ENCODE measurements around the gene CHRNG. TPM values are rescaled to one million over a fixed set of nuclear protein-coding genes. Genes with fewer than 3 reads are reported as not detected.

The CHRNG gene
- polyA plus RNA-seq, 5 donors: 0.07 to 5.1 (median 0.18) TPM

GRCh38 chr2:232505856-232506255 lies 33.6 kb upstream of the CHRNG start:
- no peak for DNase-seq

- DNase-seq: no peak
Observed at GRCh38 chr2:232506709-232507108, 32.8 kb upstream of the CHRNG start.

GRCh38 chr2:232508251-232508650 lies 31.2 kb upstream of the CHRNG start:
- DNase-seq: no peak

GRCh38 chr2:232511336-232511890 lies 28.1 kb upstream of the CHRNG start:
- no peak for DNase-seq

- no peak for DNase-seq
Observed at GRCh38 chr2:232512602-232513001, 26.9 kb upstream of the CHRNG start.

GRCh38 chr2:232513353-232513752 lies 26.1 kb upstream of the CHRNG start:
- DNase-seq: no peak

GRCh38 chr2:232515639-232516038 lies 23.9 kb upstream of the CHRNG start:
- no peak for DNase-seq

GRCh38 chr2:232516551-232516950 lies 22.9 kb upstream of the CHRNG start:
- DNase-seq: no peak

- no peak for DNase-seq
Observed at GRCh38 chr2:232518844-232519243, 20.6 kb upstream of the CHRNG start.

GRCh38 chr2:232519581-232520438 lies 19.7 kb upstream of the CHRNG start, which contains the start of gene PRSS56:
TSS of gene PRSS56 (plus strand) at chr2:232520388. CDS start at chr2:232520599, 211 bp downstream.
- DNase-seq: no peak

GRCh38 chr2:232520489-232520888 lies 19.0 kb upstream of the CHRNG start:
- DNase-seq: no peak

- no peak for DNase-seq
Observed at GRCh38 chr2:232521098-232521497, 18.4 kb upstream of the CHRNG start.

GRCh38 chr2:232521959-232522622 lies 17.4 kb upstream of the CHRNG start:
- DNase-seq: peak in 1 of 2 donors; percentile 21

- DNase-seq: no peak
Observed at GRCh38 chr2:232522623-232523401, 16.7 kb upstream of the CHRNG start.

GRCh38 chr2:232523402-232523681 lies 16.1 kb upstream of the CHRNG start:
- DNase-seq: no peak

GRCh38 chr2:232523682-232524597 lies 15.6 kb upstream of the CHRNG start:
- no peak for DNase-seq

GRCh38 chr2:232524771-232525170 lies 14.7 kb upstream of the CHRNG start:
- DNase-seq: no peak

- DNase-seq: no peak
Observed at GRCh38 chr2:232525199-232525598, 14.3 kb upstream of the CHRNG start.

GRCh38 chr2:232525791-232526371 lies 13.6 kb upstream of the CHRNG start, which contains the start of gene CHRND:
TSS of gene CHRND (plus strand) at chr2:232526160. CDS start at chr2:232526216, 56 bp downstream.
- DNase-seq: no peak

GRCh38 chr2:232526372-232526941 lies 13.0 kb upstream of the CHRNG start:
- DNase-seq: no peak

Measured in right lung (tissue), 5 donors.